Thyroid gland (tissue), 4 donors: Measurements from ENCODE around the gene RAB6A. TPM values are rescaled to one million over a fixed set of nuclear protein-coding genes. Genes with fewer than 3 reads are reported as not detected.

Experiments
- DNase-seq, 2 donors: peaks; one replicate each; pipeline ENCODE4 v3.0.0-alpha.2; 2019
- H3K27ac ChIP-seq, 3 donors: fragments of 200-600 bp; sonication (generic); 1 replicate in 2 of 3; 2 replicates in 1 of 3; pipeline ENCODE4 v1.5.1; 2016 to 2019; ENCODE audit warnings: mild to moderate bottlenecking in 1 of 3, moderate library complexity in 1 of 3
- H3K27me3 ChIP-seq: fragments of 200-600 bp; sonication (generic); one replicate; pipeline ENCODE4 v1.5.1; 2019
- H3K36me3 ChIP-seq, 2 donors: fragments of 200-600 bp; sonication (generic); one replicate each; pipeline ENCODE4 v1.5.1; 2016 to 2019
- H3K4me1 ChIP-seq, 2 donors: fragments of 200-600 bp; sonication (generic); one replicate each; pipeline ENCODE4 v1.5.1; 2017 to 2019
- H3K4me3 ChIP-seq, 3 donors: fragments of 200-600 bp; sonication (generic); replicated peaks in 1 of 3; 1 replicate in 2 of 3; 2 replicates in 1 of 3; pipeline ENCODE4 v1.5.1; 2016; ENCODE audit warnings: mild to moderate bottlenecking in 1 of 3
- H3K9me3 ChIP-seq: fragments of 200-600 bp; sonication (generic); one replicate; pipeline ENCODE4 v1.5.1; 2017
- CTCF ChIP-seq, 6 experiments: fragments of 200-600 bp in 3 of 6; fragments of 450-650 bp in 3 of 6; sonication (generic) in 3 of 6; IDR thresholded peaks; one replicate each; pipeline ENCODE4 v1.5.1; 2016 to 2019; ENCODE audit warnings: antibody characterized with exemption in 6 of 6, mild to moderate bottlenecking in 2 of 6, inconsistent platforms in 1 of 6, moderate library complexity in 1 of 6
- POLR2A ChIP-seq, 2 donors: fragments of 450-650 bp; IDR thresholded peaks; one replicate each; pipeline ENCODE4 v1.6.1; 2017; ENCODE audit warnings: antibody characterized with exemption in 2 of 2, mild to moderate bottlenecking in 2 of 2, moderate library complexity in 1 of 2
- WGBS, 2 donors: methylation state at CpG; one replicate each; pipeline ENCODE4 v1.1.5; 2017; 5-methylcytosine and 5-hydroxymethylcytosine counted together
- intact Hi-C: fragments of 100-400 bp; cut with DNase I; formaldehyde crosslinking; loops from one replicate; pipeline ENCODE4 v1.15.1; 2023
- total RNA-seq, 4 donors: library from RNA; depleted of rRNA; stranded (reverse); fragments of >200 nt; gene quantifications; one replicate each; pipeline ENCODE4 v1.2.3, GENCODE V29; 2016

Gene RAB6A
- total RNA-seq, 4 donors from 2014 or later = 131 to 191 (median 178) TPM

GRCh38 chr11:73656985-73657384 is 103.9 kb downstream of the RAB6A start:
- TF ChIP-seq POLR2A (IDR thresholded peaks at IDR 0.05) = no peak
- no peak for TF ChIP-seq CTCF (IDR thresholded peaks at IDR 0.05)
- Histone ChIP-seq H3K4me1 (no peaks in the 10 kb centered on the region), H3K27ac (no peak overlapping the region), H3K9me3 (no peaks in the 10 kb centered on the region), H3K27me3 (no peaks in the 10 kb centered on the region), H3K4me3 (no peak overlapping the region), H3K36me3 (no peaks in the 10 kb centered on the region)
- WGBS, 2 donors = 60 to 85% methylated on average over 3 of the region's 3 CpGs
- intact Hi-C loops = no loop called here
- DNase-seq = no peak

DNA sequence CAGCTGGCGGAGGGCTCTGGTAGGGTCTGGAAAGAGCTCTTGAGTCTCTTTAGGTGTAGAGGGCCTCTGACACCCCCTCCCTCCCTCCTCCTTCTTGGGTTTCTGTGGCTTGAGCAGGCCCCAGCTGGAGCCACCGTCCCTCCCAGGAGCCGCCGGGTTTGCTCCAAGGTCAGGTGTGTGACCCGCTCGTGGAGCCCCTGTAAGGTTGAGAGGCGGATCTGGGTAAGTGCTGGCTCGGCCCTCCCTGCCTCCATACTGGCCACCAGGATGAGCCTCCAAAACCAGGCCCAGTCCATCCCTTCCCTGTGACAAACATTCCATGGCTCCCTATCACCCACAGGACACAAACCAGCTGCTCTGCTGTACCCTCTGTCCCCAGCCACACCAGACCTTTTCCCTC is 105.2 kb downstream of the RAB6A start:
- TF ChIP-seq CTCF (IDR thresholded peaks at IDR 0.05) (no peak), POLR2A (IDR thresholded peaks at IDR 0.05) (no peak)
- Histone ChIP-seq H3K4me1 (no peaks in the 10 kb centered on the region), H3K4me3 (no peak overlapping the region), H3K9me3 (no peaks in the 10 kb centered on the region), H3K27ac (no peak overlapping the region), H3K36me3 (no peaks in the 10 kb centered on the region), H3K27me3 (no peaks in the 10 kb centered on the region)
- 95% methylated on average over 2 to 8 of the region's 8 CpGs for WGBS, 2 donors
- intact Hi-C loops = no loop called here
- DNase-seq = no peak

- Histone ChIP-seq H3K27ac (no peak overlapping the region), H3K9me3 (no peaks in the 10 kb centered on the region), H3K36me3 (no peaks in the 10 kb centered on the region), H3K4me3 (no peak overlapping the region), H3K27me3 (no peaks in the 10 kb centered on the region), H3K4me1 (no peaks in the 10 kb centered on the region)
- no peak for DNase-seq
- 86 to 87% methylated on average over 7 of the region's 7 CpGs for WGBS, 2 donors
- TF ChIP-seq CTCF (IDR thresholded peaks at IDR 0.05) = no peak
- no peak for TF ChIP-seq POLR2A (IDR thresholded peaks at IDR 0.05)
- intact Hi-C loops = no loop called here
These were observed 106.3 kb downstream of the RAB6A start for GRCh38 chr11:73654482-73655021.

DNA sequence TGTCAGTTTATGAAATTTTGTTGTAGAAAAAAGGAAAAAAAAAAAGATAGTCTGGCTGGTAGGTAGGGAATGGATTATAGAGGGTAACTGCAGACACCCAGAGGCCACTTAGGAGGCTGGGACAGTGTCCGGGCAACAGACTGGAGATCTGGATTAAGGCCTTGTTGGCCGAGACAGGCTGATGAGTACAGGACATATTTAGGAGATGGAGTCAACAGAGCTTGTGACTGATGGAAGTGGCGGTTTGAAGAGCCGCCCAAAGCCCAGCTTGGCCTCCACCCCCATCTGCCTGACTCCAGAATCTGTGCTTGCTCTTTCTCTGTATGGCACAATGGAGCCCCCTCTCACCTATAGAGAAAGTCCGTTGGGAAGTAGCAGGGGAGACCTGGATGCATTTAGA is 106.9 kb downstream of the RAB6A start:
- H3K4me3 ChIP-seq = no peak overlapping the region
- H3K9me3 ChIP-seq = no peaks in the 10 kb centered on the region
- WGBS, 2 donors = 95 to 97% methylated on average over 5 of the region's 5 CpGs

DNA sequence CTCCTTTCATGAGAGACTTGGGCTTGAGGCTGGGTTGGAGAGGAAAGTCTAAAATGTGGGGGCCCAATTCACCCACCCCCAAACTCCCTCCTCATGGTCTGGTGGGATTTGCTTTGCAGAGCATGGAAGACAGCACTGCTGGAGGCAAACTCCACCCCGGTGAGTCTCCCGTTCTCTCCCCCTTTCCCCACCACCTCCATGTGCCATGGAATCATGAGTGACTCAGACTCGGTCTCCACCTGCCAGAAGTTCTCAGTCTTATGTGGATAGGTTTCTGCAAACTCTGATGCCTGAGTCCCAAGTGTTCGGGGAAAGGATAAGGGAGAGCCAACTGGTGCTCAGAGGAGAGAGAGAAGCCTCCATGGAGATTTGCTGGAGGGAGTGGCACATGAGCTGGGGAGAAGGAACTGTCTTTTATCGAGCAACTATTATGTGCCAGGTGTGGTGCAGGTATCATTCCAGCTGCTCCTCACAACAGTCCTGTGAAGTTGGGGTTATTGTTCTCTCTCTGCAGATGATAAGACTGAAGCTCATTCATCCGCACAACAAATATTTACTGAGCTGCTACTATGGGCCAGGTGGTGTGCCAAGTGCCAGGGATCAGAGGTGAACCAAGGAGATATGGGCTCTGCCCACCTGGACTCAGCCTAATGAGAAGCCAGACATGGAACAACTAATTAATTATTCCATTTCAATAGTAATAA is 107.9 kb downstream of the RAB6A start:
- no peaks in the 10 kb centered on the region for H3K27me3 ChIP-seq
- intact Hi-C loops = no loop called here
- H3K4me1 ChIP-seq = peaks cover 7 to 8% of the 10 kb centered on the region in 2 donors
- no peaks in the 10 kb centered on the region for H3K9me3 ChIP-seq
- no peaks in the 10 kb centered on the region for H3K36me3 ChIP-seq
- TF ChIP-seq POLR2A (IDR thresholded peaks at IDR 0.05) (no peak), CTCF (IDR thresholded peaks at IDR 0.05) (no peak)
- no peak overlapping the region for H3K27ac ChIP-seq
- no peak overlapping the region for H3K4me3 ChIP-seq
- DNase-seq = no peak
- 92 to 95% methylated on average over 6 of the region's 6 CpGs for WGBS, 2 donors

More for the DNA sequence above, 106.9 kb downstream of the RAB6A start:
- no peaks in the 10 kb centered on the region for H3K36me3 ChIP-seq
- intact Hi-C loops = no loop called here
- no peaks in the 10 kb centered on the region for H3K27me3 ChIP-seq
- H3K4me1 ChIP-seq = no peaks in the 10 kb centered on the region
- TF ChIP-seq POLR2A (IDR thresholded peaks at IDR 0.05) = no peak
- no peak overlapping the region for H3K27ac ChIP-seq
- DNase-seq = no peak
